C4-2B (cell line): ENCODE results near the gene FUT8.

ENCODE experiments used
- H3K27ac ChIP-seq: fragments of 450-650 bp; 2 replicates; pipeline ENCODE4 v1.5.1; 2017
- CTCF ChIP-seq: fragments of 450-650 bp; conservative IDR thresholded peaks from 2 replicates; pipeline ENCODE4 v1.5.1; 2017; ENCODE audit warnings: mild to moderate bottlenecking
- ZFX ChIP-seq: fragments of 450-650 bp; IDR thresholded peaks from 2 replicates; pipeline ENCODE4 v1.6.1; 2017

FUT8 gene

GRCh38 chr14:65787461-65787860 lies 374.9 kb downstream of the FUT8 start:
- no peak overlapping the region for H3K27ac ChIP-seq
- no peak for TF ChIP-seq ZFX
- TF ChIP-seq CTCF: no peak

- no peak for TF ChIP-seq ZFX
- TF ChIP-seq CTCF: no peak
- H3K27ac ChIP-seq: no peak overlapping the region
These were observed 376.3 kb downstream of the FUT8 start for GRCh38 chr14:65788876-65789275.

- H3K27ac ChIP-seq: no peak overlapping the region
- no peak for TF ChIP-seq CTCF
- TF ChIP-seq ZFX: no peak
These were observed 376.8 kb downstream of the FUT8 start for GRCh38 chr14:65789363-65789762.

- no peak overlapping the region for H3K27ac ChIP-seq
- no peak for TF ChIP-seq ZFX
- TF ChIP-seq CTCF: no peak
These were observed 377.8 kb downstream of the FUT8 start for GRCh38 chr14:65790172-65790815.

GRCh38 chr14:65791191-65791981 lies 378.9 kb downstream of the FUT8 start:
- TF ChIP-seq CTCF (no peak), ZFX (no peak)
- no peak overlapping the region for H3K27ac ChIP-seq

GRCh38 chr14:65792208-65792905 lies 379.8 kb downstream of the FUT8 start:
- no peak overlapping the region for H3K27ac ChIP-seq
- no peak for TF ChIP-seq ZFX
